Tibial nerve (tissue), 4 donors: Measurements from ENCODE around the gene HPCA.

Source experiments
- CTCF ChIP-seq, 5 experiments: fragments of 200-600 bp in 3 of 5; fragments of 450-650 bp in 2 of 5; sonication (generic) in 3 of 5; IDR thresholded peaks; one replicate each; pipeline ENCODE4 v1.5.1; 2016 to 2019; ENCODE audit warnings: antibody characterized with exemption in 5 of 5, mild to moderate bottlenecking in 3 of 5, moderate library complexity in 2 of 5
- EP300 ChIP-seq, 2 donors: sonication (generic); formaldehyde crosslinking; IDR thresholded peaks; one replicate each; pipeline ENCODE4 v1.6.1; 2017; ENCODE audit warnings: antibody characterized with exemption in 2 of 2, mild to moderate bottlenecking in 1 of 2
- POLR2A ChIP-seq, 2 donors: fragments of 450-650 bp; IDR thresholded peaks; one replicate each; pipeline ENCODE4 v1.6.1; 2017; ENCODE audit warnings: antibody characterized with exemption in 2 of 2, mild to moderate bottlenecking in 2 of 2, moderate library complexity in 2 of 2

GRCh38 chr1:32895325-32896215 lies 9.3 kb downstream of the HPCA start:
- no peak for TF ChIP-seq CTCF (IDR thresholded peaks at IDR 0.05)
- no peak for TF ChIP-seq POLR2A (IDR thresholded peaks at IDR 0.05)
- TF ChIP-seq EP300 (IDR thresholded peaks at IDR 0.05) = no peak
